ENCODE data around the gene PBX1.
"Not testable (repeated sequence)": the region's sequence is repeated elsewhere in the genome, so short reads cannot be mapped to it uniquely, and the experiment has no call there.

PBX1 gene

DNA sequence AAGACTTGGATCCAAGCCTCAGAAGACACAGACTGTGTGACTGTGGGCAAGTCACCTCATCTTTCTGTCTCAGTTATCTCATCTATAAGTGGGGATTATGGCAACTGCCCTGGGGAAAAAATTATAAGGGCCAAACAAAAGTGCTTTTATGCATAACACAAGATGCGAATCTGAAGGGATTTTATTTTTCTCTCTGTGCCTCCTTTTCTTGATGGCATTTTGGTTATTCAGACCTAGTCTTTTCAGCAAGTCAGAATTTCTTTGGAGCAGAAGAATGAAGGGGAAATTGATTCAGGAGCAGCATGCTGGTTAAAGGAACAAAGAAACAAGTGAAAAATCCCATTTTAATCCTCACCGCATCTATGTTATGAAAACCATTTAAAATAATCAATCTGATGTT lies 86.9 kb downstream of the PBX1 start:
- DNase-seq: no peak

- no peak for DNase-seq
These were observed 88.2 kb downstream of the PBX1 start for GRCh38 chr1:164647211-164647610.

DNA sequence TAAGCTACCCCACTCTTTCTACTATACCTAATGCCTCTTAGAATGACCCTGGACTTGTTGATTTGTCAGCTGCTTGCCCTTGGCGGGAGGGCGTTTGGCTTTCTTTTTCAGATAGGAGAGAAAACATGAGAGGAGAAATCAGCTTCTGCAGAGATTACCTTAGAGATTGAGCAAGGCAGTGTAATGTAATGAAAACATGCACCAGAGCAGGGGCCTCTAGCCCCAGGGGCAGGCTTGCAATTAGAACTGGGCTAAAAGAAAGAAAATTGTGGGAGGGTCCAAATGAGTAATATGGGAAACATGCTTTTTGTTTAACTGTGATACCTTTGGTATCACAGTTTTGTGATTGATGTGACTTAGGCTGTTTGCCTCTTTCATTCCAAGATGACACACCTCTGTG lies 89.7 kb downstream of the PBX1 start:
- DNase-seq: no peak

DNA sequence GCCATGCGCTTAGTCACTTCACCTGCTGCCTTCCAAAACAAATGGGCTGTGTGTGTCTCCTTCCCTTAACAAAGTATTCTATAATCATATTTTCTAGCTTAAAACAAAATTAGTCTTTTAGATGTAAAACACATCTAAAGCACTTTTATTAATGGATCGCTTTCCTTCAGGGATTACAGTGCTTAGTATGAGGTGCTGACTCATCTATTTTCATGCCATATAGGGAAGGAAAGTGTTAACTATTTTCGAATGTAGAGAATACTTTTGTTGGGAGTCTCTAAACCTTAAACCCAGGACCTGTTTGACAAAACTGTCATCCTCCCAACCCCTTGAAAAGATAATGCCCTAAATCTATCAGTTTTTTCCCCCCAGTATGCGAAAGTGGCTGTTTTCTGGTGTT lies 90.2 kb downstream of the PBX1 start:
- DNase-seq: no peak

- no peak for DNase-seq
These were observed 91.5 kb downstream of the PBX1 start for GRCh38 chr1:164650531-164650930.

DNA sequence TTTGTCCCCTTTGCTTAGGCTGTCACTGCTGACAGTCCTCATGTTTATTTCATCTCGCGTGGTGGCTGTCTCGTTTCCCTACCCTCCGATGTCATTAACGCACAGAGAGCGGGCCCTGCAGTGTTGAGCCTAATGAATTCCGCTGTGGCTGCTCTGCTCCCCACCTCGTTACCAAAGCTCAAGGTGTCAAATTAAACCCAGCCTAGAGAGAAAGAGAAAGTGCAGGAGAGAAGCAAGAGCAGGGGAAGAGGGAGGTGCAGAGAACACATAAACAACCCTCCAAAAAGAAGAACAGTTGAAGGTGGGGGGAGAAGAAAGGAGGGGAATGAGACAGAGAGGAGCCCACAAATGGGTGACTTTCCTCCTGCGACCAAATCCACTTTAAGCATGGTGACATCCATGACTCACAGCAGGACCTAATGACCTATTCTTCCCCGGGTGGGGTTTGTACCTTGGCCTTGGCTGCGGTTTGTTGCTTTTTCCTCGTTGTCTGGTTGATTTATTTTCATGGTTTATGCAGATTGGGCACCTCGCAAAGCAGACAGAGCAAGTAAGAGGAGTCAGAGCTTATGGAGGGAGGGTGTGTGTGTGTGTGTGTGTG lies 92.5 kb downstream of the PBX1 start:
- DNase-seq: no peak

- DNase-seq: not testable (repeated sequence)
These were observed 94.0 kb downstream of the PBX1 start for GRCh38 chr1:164652969-164653368.

DNA sequence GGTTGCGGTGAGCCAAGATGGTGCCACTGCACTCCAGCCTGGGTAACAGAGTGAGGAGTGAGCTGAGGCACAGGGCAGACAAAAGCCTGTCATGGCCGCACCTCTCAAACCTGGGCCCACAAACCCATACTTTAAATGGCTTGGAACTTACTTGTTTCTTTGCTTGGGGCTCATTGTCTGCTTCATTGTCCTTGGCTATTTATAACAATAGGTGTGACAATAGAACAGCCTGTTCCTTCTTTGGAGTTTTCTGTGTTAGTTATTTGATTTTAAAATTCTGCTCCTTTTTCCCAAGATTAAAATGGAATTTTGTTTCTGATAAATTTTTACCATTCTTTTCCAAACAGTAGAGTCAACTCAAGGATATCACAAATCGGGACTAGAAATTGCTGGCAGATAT lies 94.7 kb downstream of the PBX1 start:
- DNase-seq: no peak

GRCh38 chr1:164654200-164654599 lies 95.2 kb downstream of the PBX1 start:
- DNase-seq: no peak

GRCh38 chr1:164658864-164659263 lies 99.9 kb downstream of the PBX1 start:
- no peak for DNase-seq

DNA sequence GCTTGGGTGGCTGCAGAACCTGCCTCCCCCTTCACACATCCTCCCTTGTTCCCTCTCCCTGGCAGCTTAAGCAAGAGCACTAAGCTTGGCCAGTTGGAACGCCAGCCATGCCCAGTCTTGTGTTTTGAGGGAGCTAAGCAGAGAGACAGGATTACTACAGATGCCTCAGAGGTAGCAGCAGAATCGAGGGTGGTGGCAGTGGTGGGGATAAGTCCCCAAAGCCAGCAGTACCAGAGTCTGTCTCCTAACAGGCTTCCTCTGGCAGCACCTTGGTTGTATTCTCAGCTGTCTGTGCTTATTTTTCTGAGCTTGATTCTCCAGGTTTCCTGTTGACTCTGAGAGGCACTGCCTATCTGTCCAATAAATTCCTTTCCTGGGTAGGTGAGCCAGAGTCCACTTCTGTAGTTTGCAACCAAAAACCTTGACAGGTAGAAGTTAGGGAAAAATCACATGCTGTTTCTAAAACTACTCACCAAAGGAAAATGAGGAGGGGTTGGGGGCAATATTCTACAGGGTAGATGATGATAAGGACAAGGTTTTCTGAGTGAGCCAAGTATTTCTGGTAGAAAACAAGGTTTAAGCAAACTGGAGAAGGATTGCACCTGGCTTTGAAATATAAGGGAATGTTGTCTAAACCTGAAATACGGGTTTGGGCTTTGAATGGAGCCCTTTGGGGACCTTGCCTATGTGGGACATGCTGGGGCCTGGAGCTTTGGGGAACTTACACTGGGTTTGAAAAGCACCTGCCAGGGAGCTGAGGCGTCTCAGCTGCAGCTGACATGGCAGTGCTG lies 100.8 kb downstream of the PBX1 start:
- DNase-seq: no peak

GRCh38 chr1:164660412-164660772 lies 101.4 kb downstream of the PBX1 start:
- no peak for DNase-seq

- DNase-seq: no peak
These were observed 101.8 kb downstream of the PBX1 start for GRCh38 chr1:164660775-164661174.

DNA sequence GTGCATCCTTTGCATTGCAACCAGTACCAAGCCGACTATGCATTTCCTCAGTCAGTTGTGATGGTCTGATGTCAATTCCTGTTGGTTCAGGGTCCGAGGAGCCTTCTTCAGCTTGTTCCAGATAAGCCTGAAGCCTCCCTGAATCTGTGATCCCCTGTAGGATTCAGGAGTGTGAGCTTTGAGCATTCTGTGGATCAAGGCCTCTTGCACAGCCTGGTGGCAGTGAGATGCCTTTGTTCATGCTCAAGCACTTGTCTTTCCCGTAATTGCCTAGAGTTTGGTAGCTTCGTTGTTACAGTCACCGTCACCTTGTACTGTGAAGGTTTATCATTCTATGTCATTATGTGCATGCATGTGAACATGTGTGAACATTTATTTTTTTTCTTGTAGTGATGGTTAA lies 103.5 kb downstream of the PBX1 start:
- DNase-seq: no peak

- no peak for DNase-seq
These were observed 104.0 kb downstream of the PBX1 start for GRCh38 chr1:164662955-164663354.

DNA sequence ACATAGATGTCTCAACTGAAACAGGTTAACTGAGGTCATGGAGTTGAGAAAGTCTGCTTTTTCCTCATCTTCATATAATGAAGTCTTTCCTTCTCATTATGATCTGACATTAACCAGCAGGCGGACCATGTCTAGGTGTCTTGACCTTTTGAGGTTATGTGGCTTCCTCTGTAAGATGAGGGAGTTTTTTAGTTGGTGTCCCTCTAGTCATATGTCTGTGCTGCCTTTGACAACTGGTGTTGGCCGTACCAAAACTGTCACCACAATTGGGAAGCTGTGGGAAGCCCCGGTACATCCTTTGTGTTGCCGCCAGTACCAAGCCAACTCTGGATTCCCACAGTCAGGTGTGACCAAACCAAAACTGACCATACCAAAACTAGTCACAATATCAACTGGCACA lies 105.1 kb downstream of the PBX1 start:
- DNase-seq: no peak

- no peak for DNase-seq
These were observed 108.0 kb downstream of the PBX1 start for GRCh38 chr1:164667001-164667400.

DNA sequence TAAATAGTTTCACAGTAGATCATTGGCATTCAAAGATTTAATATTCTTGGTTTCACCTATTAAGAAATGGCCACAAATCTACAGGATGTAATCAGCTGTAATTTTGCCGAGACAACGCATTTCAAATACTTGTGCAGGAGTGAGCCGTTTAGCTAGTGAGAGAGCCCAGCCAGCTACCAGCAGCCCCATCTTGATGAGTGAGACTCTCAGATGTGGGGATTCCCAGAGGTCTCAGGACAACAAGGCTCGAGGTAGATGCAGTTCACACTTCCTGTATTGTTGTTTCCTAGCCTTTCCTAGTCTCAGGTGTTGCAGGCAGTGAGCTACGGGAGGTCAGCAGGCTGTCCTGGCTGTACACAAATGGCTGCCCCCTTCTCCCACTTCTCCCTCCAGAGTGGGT lies 108.6 kb downstream of the PBX1 start:
- DNase-seq: no peak

GRCh38 chr1:164668491-164669400 lies 109.8 kb downstream of the PBX1 start:
- DNase-seq: no peak

DNA sequence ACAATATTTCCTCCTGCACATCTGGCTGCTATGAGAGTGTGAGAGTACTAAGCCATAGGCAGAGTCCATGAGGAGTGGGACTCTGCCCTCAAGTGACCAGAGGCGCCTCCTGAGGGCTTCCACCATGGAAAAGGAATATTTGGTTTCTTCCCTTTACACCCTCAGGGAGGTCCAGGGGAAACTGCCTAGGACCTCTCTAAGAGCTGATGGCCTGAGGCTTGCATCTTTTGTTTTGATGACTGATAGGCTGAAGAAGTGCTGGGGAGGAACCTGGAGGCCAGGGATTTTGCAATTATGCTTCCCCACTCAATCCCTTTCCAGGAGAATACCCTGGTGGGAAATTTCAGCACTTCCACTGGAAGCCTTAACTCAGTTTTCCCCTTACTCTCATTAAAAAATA lies 111.0 kb downstream of the PBX1 start:
- DNase-seq: no peak

GRCh38 chr1:164670786-164671185 lies 111.8 kb downstream of the PBX1 start:
- DNase-seq: no peak

- DNase-seq: no peak
These were observed 112.5 kb downstream of the PBX1 start for GRCh38 chr1:164671323-164671965.

- no peak for DNase-seq
These were observed 113.1 kb downstream of the PBX1 start for GRCh38 chr1:164671966-164672571.

All from activated naive CD4-positive, alpha-beta T cell (primary cell).